ENCODE results near the gene RBMS2. TPM values are rescaled to one million over a fixed set of nuclear protein-coding genes. Genes with fewer than 3 reads are reported as not detected.

RBMS2 gene
- total RNA-seq, 2 donors from 2014 or later = 33.4 to 40.2 TPM

DNA sequence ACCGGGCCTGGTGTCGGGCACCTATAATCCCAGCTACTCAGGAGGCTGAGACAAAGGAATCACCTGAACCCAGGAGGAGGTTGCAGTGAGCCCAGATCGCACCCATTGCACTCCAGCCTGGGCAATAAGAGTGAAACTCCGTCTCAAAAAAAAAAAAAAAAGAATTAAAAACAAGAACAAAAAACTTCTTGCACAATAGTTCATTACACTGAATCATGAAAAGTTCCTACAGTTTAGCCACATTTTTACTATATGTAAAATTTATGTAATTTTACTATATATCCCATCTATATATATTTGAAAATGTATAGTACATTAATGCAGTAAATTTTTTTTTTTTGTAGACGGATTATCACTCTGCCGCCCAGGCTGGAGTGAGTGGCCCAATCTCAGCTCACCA, 119.6 kb downstream of the RBMS2 start:
- H3K4me1 ChIP-seq (ENCODE audit: control insufficient read depth in 1 of 2, low read depth in 2 of 2) = peaks cover 10 to 25% of the 10 kb centered on the region in 2 donors
- TF ChIP-seq, protein P1, sequence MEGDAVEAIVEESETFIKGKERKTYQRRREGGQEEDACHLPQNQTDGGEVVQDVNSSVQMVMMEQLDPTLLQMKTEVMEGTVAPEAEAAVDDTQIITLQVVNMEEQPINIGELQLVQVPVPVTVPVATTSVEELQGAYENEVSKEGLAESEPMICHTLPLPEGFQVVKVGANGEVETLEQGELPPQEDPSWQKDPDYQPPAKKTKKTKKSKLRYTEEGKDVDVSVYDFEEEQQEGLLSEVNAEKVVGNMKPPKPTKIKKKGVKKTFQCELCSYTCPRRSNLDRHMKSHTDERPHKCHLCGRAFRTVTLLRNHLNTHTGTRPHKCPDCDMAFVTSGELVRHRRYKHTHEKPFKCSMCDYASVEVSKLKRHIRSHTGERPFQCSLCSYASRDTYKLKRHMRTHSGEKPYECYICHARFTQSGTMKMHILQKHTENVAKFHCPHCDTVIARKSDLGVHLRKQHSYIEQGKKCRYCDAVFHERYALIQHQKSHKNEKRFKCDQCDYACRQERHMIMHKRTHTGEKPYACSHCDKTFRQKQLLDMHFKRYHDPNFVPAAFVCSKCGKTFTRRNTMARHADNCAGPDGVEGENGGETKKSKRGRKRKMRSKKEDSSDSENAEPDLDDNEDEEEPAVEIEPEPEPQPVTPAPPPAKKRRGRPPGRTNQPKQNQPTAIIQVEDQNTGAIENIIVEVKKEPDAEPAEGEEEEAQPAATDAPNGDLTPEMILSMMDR (IDR thresholded peaks at IDR 0.05) = no peak
- H3K27me3 ChIP-seq (replicated peaks; ENCODE audit: insufficient read depth) = no peaks in the 10 kb centered on the region
- peaks cover 59% of the 10 kb centered on the region for H3K36me3 ChIP-seq
- H3K9me3 ChIP-seq = no peaks in the 10 kb centered on the region
- DNase-seq (ENCODE audit: low spot score) = no peak
- H3K4me3 ChIP-seq = no peak overlapping the region
- no peak for ATAC-seq (ENCODE audit: insufficient number of reproducible peaks, low FRiP score, low read depth)
- no peak overlapping the region for H3K27ac ChIP-seq

DNA sequence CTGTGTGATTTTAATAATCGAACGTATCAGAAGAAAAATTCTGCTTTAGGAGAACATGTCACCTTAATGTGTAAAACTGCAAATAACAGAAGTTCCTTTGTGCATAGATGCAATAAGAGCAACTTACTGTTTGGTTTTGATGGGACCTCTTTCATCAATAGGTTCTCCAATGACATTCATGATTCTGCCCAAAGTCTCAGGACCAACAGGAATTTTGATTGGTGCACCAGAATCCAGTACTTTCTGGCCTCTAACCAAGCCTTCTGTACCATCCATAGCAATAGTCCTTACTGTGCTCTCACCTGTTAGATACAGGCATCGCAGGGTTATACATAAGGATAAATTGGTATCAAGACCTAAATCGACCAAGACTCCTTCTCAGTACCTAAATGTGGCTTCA, 123.0 kb downstream of the RBMS2 start:
- Histone ChIP-seq H3K4me1 (ENCODE audit: control insufficient read depth in 1 of 2, low read depth in 2 of 2) (peaks cover 8 to 23% of the 10 kb centered on the region in 2 donors), H3K9me3 (no peaks in the 10 kb centered on the region), H3K36me3 (peaks cover 40% of the 10 kb centered on the region), H3K27ac (peak overlapping the region in 1 of 2 donors; percentile 91), H3K4me3 (peak overlapping the region; percentile 92), H3K27me3 (replicated peaks; ENCODE audit: insufficient read depth) (no peaks in the 10 kb centered on the region)
- TF ChIP-seq, protein P1 (IDR thresholded peaks at IDR 0.05) = no peak
- no peak for DNase-seq (ENCODE audit: low spot score)
- no peak for ATAC-seq (ENCODE audit: insufficient number of reproducible peaks, low FRiP score, low read depth)

DNA sequence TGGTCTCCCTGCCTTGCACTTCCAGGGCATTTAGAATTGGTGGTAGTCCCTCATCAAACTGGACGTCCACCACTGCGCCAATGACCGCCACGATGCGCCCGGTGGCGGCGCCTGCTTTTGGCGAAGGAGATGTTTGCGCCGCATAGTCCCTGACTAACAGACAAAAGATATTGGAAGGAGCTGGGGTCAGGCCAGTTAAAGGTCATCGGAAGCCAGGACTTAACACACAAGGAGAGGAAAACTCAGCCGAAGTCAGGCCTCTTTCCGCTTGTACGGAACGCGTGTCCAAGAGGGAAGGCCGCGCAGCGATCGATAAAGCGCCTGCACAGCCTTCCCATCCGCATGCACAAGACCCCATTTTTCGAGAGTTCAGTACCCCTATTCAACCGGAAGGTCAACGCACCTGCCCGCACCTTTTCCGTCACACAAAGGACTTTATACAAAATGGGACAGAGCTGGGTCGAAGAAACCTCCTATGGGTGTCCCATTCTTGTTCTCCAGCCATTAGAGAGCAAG, 123.6 kb downstream of the RBMS2 start:
- Histone ChIP-seq H3K27me3 (replicated peaks; ENCODE audit: insufficient read depth) (no peaks in the 10 kb centered on the region), H3K4me3 (peak overlapping the region; percentile 92), H3K27ac (peak overlapping the region; percentile 91 to 92), H3K9me3 (no peaks in the 10 kb centered on the region), H3K4me1 (ENCODE audit: control insufficient read depth in 1 of 2, low read depth in 2 of 2) (peaks cover 8 to 23% of the 10 kb centered on the region in 2 donors), H3K36me3 (peaks cover 34% of the 10 kb centered on the region)
- TF ChIP-seq, protein P1 (IDR thresholded peaks at IDR 0.05) = no peak
- ATAC-seq (ENCODE audit: insufficient number of reproducible peaks, low FRiP score, low read depth) = no peak
- DNase-seq (ENCODE audit: low spot score) = no peak

Other genes starting within 250 kb of the RBMS2 start
- gene CS, start 221.5 kb upstream of the RBMS2 start, total RNA-seq = 100 to 1,000 TPM; 120 to 143 TPM
- gene CNPY2, start 205.8 kb upstream of the RBMS2 start, total RNA-seq = 10 to 100 TPM; 72.0 to 85.1 TPM
- 10 to 100 TPM; 39.8 to 42.7 TPM for gene PAN2, start 187.8 kb upstream of the RBMS2 start, total RNA-seq
- not detected for gene IL23A, start 182.9 kb upstream of the RBMS2 start, total RNA-seq
- gene STAT2, start 161.7 kb upstream of the RBMS2 start, total RNA-seq = 100 to 1,000 TPM; 161 to 192 TPM
- gene APOF, start 159.0 kb upstream of the RBMS2 start, total RNA-seq = not detected
- 1 to 10 TPM; 3.0 to 4.4 TPM for gene TIMELESS, start 72.4 kb upstream of the RBMS2 start, total RNA-seq
- not detected for gene MIP, start 67.2 kb upstream of the RBMS2 start, total RNA-seq
- 1 to 10 TPM; 2.3 to 5.8 TPM for gene SPRYD4, start 53.2 kb upstream of the RBMS2 start, total RNA-seq
- gene GLS2, start 33.7 kb upstream of the RBMS2 start, total RNA-seq = under 1 TPM in 1 of 2 donors, not detected in 1; 0.85 TPM
- 100 to 1,000 TPM in 1 of 2 donors, 10 to 100 TPM in 1; 84.5 to 172 TPM for gene BAZ2A, start 108.5 kb downstream of the RBMS2 start, total RNA-seq
- 100 to 1,000 TPM; 198 to 226 TPM for gene ATP5F1B, start 124.2 kb downstream of the RBMS2 start, total RNA-seq
- gene PTGES3, start 166.5 kb downstream of the RBMS2 start, total RNA-seq = 10 to 100 TPM; 70.4 to 97.6 TPM
- 100 to 1,000 TPM; 509 to 657 TPM for gene NACA, start 203.5 kb downstream of the RBMS2 start, total RNA-seq
- 1 to 10 TPM; 2.3 to 4.0 TPM for gene PRIM1, start 230.5 kb downstream of the RBMS2 start, total RNA-seq
- 1 to 10 TPM in 1 of 2 donors, not detected in 1; 2.0 TPM for gene HSD17B6, start 241.5 kb downstream of the RBMS2 start, total RNA-seq